OCI-LY3 (cell line): ENCODE results near the gene PPP2R5A.

Source experiments
- H2AFZ ChIP-seq: fragments of 200-600, 300-600 bp; shearing (Covaris generic); 2 replicates; pipeline ENCODE4 v1.6.0; 2014; ENCODE audit warnings: antibody characterized with exemption, low read depth, low read length
- H3K27ac ChIP-seq: fragments of 200-600, 300-600 bp; sonication (generic); 2 replicates; pipeline ENCODE4 v1.5.1; 2014; ENCODE audit warnings: mild to moderate bottlenecking, low read length, moderate library complexity, mixed read lengths
- H3K27me3 ChIP-seq: fragments of 200-600, 300-600 bp; sonication (generic); 2 replicates; pipeline ENCODE4 v1.6.1; 2014; ENCODE audit warnings: low read depth, low read length, mixed read lengths
- H3K36me3 ChIP-seq: fragments of 200-600, 300-600 bp; sonication (generic); replicated peaks from 2 replicates; pipeline ENCODE3; 2014; ENCODE audit warnings: low read depth, low read length, mixed read lengths
- H3K4me1 ChIP-seq: fragments of 300-600, 200-600 bp; sonication (generic); 2 replicates; pipeline ENCODE4 v1.6.1; 2014; ENCODE audit warnings: low read length, mixed read lengths
- H3K4me2 ChIP-seq: fragments of 200-600, 300-600 bp; sonication (generic); 2 replicates; pipeline ENCODE4 v1.6.1; 2014; ENCODE audit warnings: low read length, mixed read lengths
- H3K4me3 ChIP-seq: fragments of 300-600, 200-600 bp; sonication (generic); 2 replicates; pipeline ENCODE4 v1.5.1; 2014; ENCODE audit warnings: antibody characterized with exemption, mild to moderate bottlenecking, low read length, moderate library complexity
- H3K79me2 ChIP-seq: fragments of 300-600, 200-600 bp; shearing (Covaris generic); 2 replicates; pipeline ENCODE4 v1.6.1; 2014; ENCODE audit warnings: mild to moderate bottlenecking, low read length, mixed read lengths
- H3K9ac ChIP-seq: fragments of 300-600, 200-600 bp; shearing (Covaris generic); 2 replicates; pipeline ENCODE4 v1.6.0; 2014; ENCODE audit warnings: mild to moderate bottlenecking, low read length, moderate library complexity
- H3K9me3 ChIP-seq: fragments of 200-600, 300-600 bp; shearing (Covaris generic); 2 replicates; pipeline ENCODE4 v1.6.1; 2014; ENCODE audit warnings: low read length, mixed read lengths; ENCODE audit not compliant: insufficient read depth
- H4K20me1 ChIP-seq: fragments of 200-600, 300-600 bp; sonication (generic); 2 replicates; pipeline ENCODE4 v1.6.1; 2016; ENCODE audit warnings: low read length, mixed read lengths; ENCODE audit not compliant: insufficient read depth
- CTCF ChIP-seq: fragments of 200-600, 300-600 bp; sonication (generic); IDR thresholded peaks from 2 replicates; pipeline ENCODE4 v1.5.1; 2014; ENCODE audit warnings: antibody characterized with exemption, low read length, low read depth
- EZH2phosphoT487 ChIP-seq: fragments of 200-600 bp; shearing (Covaris generic); IDR thresholded peaks from 2 replicates; pipeline ENCODE4 v1.6.1; 2018; ENCODE audit warnings: antibody characterized with exemption, mixed run types, low read depth

PPP2R5A gene

GRCh38 chr1:212288615-212289014 lies 3.4 kb downstream of the PPP2R5A start:
- Histone ChIP-seq H3K79me2 (peaks cover 75% of the 10 kb centered on the region), H3K27ac (no peak overlapping the region), H3K9ac (no peak overlapping the region), H3K9me3 (no peaks in the 10 kb centered on the region), H2AFZ (no peak overlapping the region), H3K4me3 (no peak overlapping the region), H4K20me1 (peaks cover 25% of the 10 kb centered on the region), H3K4me1 (peaks cover 53% of the 10 kb centered on the region), H3K4me2 (no peak overlapping the region), H3K36me3 (peaks cover 3% of the 10 kb centered on the region), H3K27me3 (no peaks in the 10 kb centered on the region)
- TF ChIP-seq EZH2phosphoT487 (no peak), CTCF (no peak)

- Histone ChIP-seq H3K4me1 (peaks cover 52% of the 10 kb centered on the region), H3K36me3 (peaks cover 3% of the 10 kb centered on the region), H4K20me1 (peaks cover 30% of the 10 kb centered on the region), H3K9me3 (no peaks in the 10 kb centered on the region), H3K9ac (no peak overlapping the region), H3K4me3 (no peak overlapping the region), H3K27me3 (no peaks in the 10 kb centered on the region), H3K79me2 (peaks cover 84% of the 10 kb centered on the region), H3K4me2 (0 out of 2 replicates have a peak overlapping the region, but pooled peaks have one; percentile 3), H3K27ac (no peak overlapping the region), H2AFZ (no peak overlapping the region)
- no peak for TF ChIP-seq EZH2phosphoT487
- no peak for TF ChIP-seq CTCF
These were observed 4.3 kb downstream of the PPP2R5A start for GRCh38 chr1:212289262-212290077.

- no peak overlapping the region for H3K9ac ChIP-seq
- no peak overlapping the region for H2AFZ ChIP-seq
- no peaks in the 10 kb centered on the region for H3K9me3 ChIP-seq
- peaks cover 41% of the 10 kb centered on the region for H4K20me1 ChIP-seq
- peaks cover 3% of the 10 kb centered on the region for H3K36me3 ChIP-seq
- H3K27ac ChIP-seq, result no peak overlapping the region
- peaks cover 95% of the 10 kb centered on the region for H3K79me2 ChIP-seq
- no peaks in the 10 kb centered on the region for H3K27me3 ChIP-seq
- H3K4me2 ChIP-seq, result no peak overlapping the region
- TF ChIP-seq CTCF, result no peak
- TF ChIP-seq EZH2phosphoT487, result no peak
- H3K4me1 ChIP-seq, result peaks cover 56% of the 10 kb centered on the region
- no peak overlapping the region for H3K4me3 ChIP-seq
These were observed 5.4 kb downstream of the PPP2R5A start for GRCh38 chr1:212290608-212291007.

- H4K20me1 ChIP-seq, result peaks cover 45% of the 10 kb centered on the region
These were observed 6.4 kb downstream of the PPP2R5A start for GRCh38 chr1:212291505-212292134.

More at GRCh38 chr1:212291505-212292134, 6.4 kb downstream of the PPP2R5A start:
- Histone ChIP-seq H3K4me2 (peak overlapping the region; percentile 58), H3K4me3 (peak overlapping the region; percentile 23), H3K27ac (no peak overlapping the region), H3K36me3 (peaks cover 3% of the 10 kb centered on the region), H2AFZ (no peak overlapping the region), H3K27me3 (no peaks in the 10 kb centered on the region), H3K9ac (0 out of 2 replicates have a peak overlapping the region, but pooled peaks have one; percentile 20), H3K79me2 (peaks cover 93% of the 10 kb centered on the region), H3K4me1 (peaks cover 59% of the 10 kb centered on the region), H3K9me3 (no peaks in the 10 kb centered on the region)
- TF ChIP-seq EZH2phosphoT487, result no peak
- TF ChIP-seq CTCF, result peak; percentile 98
